ENCODE data around the gene CREB5. TPM values are rescaled to one million over a fixed set of nuclear protein-coding genes. Genes with fewer than 3 reads are reported as not detected.

CREB5 gene
- total RNA-seq, 4 donors from 2014 or later = 16.8 to 22.4 (median 20.9) TPM

GRCh38 chr7:28808796-28809533 lies 396.6 kb downstream of the CREB5 start:
- Histone ChIP-seq H3K4me1 (no peaks in the 10 kb centered on the region), H3K27ac (no peak overlapping the region), H3K9me3 (no peaks in the 10 kb centered on the region), H3K4me3 (no peak overlapping the region), H3K36me3 (peaks cover 0 to 21% (median 0%) of the 10 kb centered on the region in 3 donors), H3K27me3 (no peaks in the 10 kb centered on the region)
- TF ChIP-seq POLR2A (IDR thresholded peaks at IDR 0.05) = no peak
- no peak for TF ChIP-seq EP300 (IDR thresholded peaks at IDR 0.05)
- WGBS, 2 donors = 87 to 92% methylated on average over 23 of the region's 23 CpGs
- DNase-seq (ENCODE audit: low spot score in 2 of 2) = peak; percentile 16 to 22

- no peak for TF ChIP-seq EP300 (IDR thresholded peaks at IDR 0.05)
- no peak for TF ChIP-seq CTCF (IDR thresholded peaks at IDR 0.05)
- no peak for TF ChIP-seq POLR2A (IDR thresholded peaks at IDR 0.05)
- no peaks in the 10 kb centered on the region for H3K27me3 ChIP-seq
- 65 to 76% methylated on average over 3 of the region's 3 CpGs for WGBS, 2 donors
- peaks cover 0 to 10% (median 0%) of the 10 kb centered on the region in 4 donors for H3K4me1 ChIP-seq
- no peak overlapping the region for H3K4me3 ChIP-seq
- peaks cover 0 to 6% (median 0%) of the 10 kb centered on the region in 3 donors for H3K36me3 ChIP-seq
- no peak overlapping the region for H3K27ac ChIP-seq
- H3K9me3 ChIP-seq = no peaks in the 10 kb centered on the region
- no peak for DNase-seq (ENCODE audit: low spot score in 2 of 2)
Measured at GRCh38 chr7:28811008-28811407, 398.7 kb downstream of the CREB5 start.

- H3K36me3 ChIP-seq = peaks cover 0 to 6% (median 0%) of the 10 kb centered on the region in 3 donors
- 95 to 97% methylated on average over 5 of the region's 5 CpGs for WGBS, 2 donors
- no peak for TF ChIP-seq POLR2A (IDR thresholded peaks at IDR 0.05)
- TF ChIP-seq EP300 (IDR thresholded peaks at IDR 0.05) = no peak
- TF ChIP-seq CTCF (IDR thresholded peaks at IDR 0.05) = no peak
- no peak overlapping the region for H3K27ac ChIP-seq
- no peaks in the 10 kb centered on the region for H3K9me3 ChIP-seq
- H3K27me3 ChIP-seq = no peaks in the 10 kb centered on the region
- no peak overlapping the region for H3K4me3 ChIP-seq
- H3K4me1 ChIP-seq = peaks cover 0 to 10% (median 0%) of the 10 kb centered on the region in 4 donors
- DNase-seq (ENCODE audit: low spot score in 2 of 2) = no peak
Measured at GRCh38 chr7:28811701-28812430, 399.5 kb downstream of the CREB5 start.

GRCh38 chr7:28812616-28813015 lies 400.3 kb downstream of the CREB5 start:
- 91 to 92% methylated on average over 3 of the region's 3 CpGs for WGBS, 2 donors
- no peaks in the 10 kb centered on the region for H3K9me3 ChIP-seq

More at GRCh38 chr7:28812616-28813015, 400.3 kb downstream of the CREB5 start:
- no peaks in the 10 kb centered on the region for H3K27me3 ChIP-seq
- H3K4me1 ChIP-seq = peaks cover 0 to 10% (median 0%) of the 10 kb centered on the region in 4 donors
- no peak overlapping the region for H3K27ac ChIP-seq
- no peak overlapping the region for H3K4me3 ChIP-seq
- DNase-seq (ENCODE audit: low spot score in 2 of 2) = no peak
- H3K36me3 ChIP-seq = peaks cover 0 to 6% (median 0%) of the 10 kb centered on the region in 3 donors
- no peak for TF ChIP-seq CTCF (IDR thresholded peaks at IDR 0.05)
- no peak for TF ChIP-seq POLR2A (IDR thresholded peaks at IDR 0.05)
- no peak for TF ChIP-seq EP300 (IDR thresholded peaks at IDR 0.05)
